Breast epithelium (tissue), 4 donors: Measurements from ENCODE around the gene GSG1. TPM values are rescaled to one million over a fixed set of nuclear protein-coding genes. Genes with fewer than 3 reads are reported as not detected.

ENCODE experiments used
- DNase-seq, 2 donors: peaks; one replicate each; pipeline ENCODE4 v3.0.0-alpha.2; 2019; ENCODE audit warnings: low spot score in 2 of 2
- H3K27ac ChIP-seq, 2 donors: fragments of 200-600 bp; sonication (generic) in 1 of 2; one replicate each; pipeline ENCODE4 v1.5.1; 2016 to 2019; ENCODE audit warnings: mild to moderate bottlenecking in 1 of 2
- H3K27me3 ChIP-seq, 2 donors: fragments of 200-600 bp; sonication (generic) in 1 of 2; one replicate each; pipeline versions ENCODE4 v1.5.1 to v1.6.0; 2017 to 2019; ENCODE audit warnings: control low read depth in 1 of 2, mild to moderate bottlenecking in 1 of 2
- H3K36me3 ChIP-seq: fragments of 200-600 bp; one replicate; pipeline ENCODE4 v1.5.1; 2019
- H3K4me1 ChIP-seq, 2 donors: fragments of 200-600 bp; sonication (generic); one replicate each; pipeline ENCODE4 v1.5.1; 2016 to 2019; ENCODE audit warnings: control low read depth in 1 of 2
- H3K4me3 ChIP-seq, 3 donors: fragments of 200-600 bp; sonication (generic); 1 replicate in 2 of 3; 2 replicates in 1 of 3; pipeline ENCODE4 v1.5.1; 2016 to 2019; ENCODE audit warnings: mild to moderate bottlenecking in 3 of 3, moderate library complexity in 2 of 3
- H3K9me3 ChIP-seq, 2 donors: fragments of 200-600 bp; sonication (generic) in 1 of 2; one replicate each; pipeline ENCODE4 v1.5.1; 2016 to 2019; ENCODE audit warnings: control low read depth in 1 of 2
- POLR2A ChIP-seq: fragments of 450-650 bp; IDR thresholded peaks from one replicate; pipeline ENCODE4 v1.6.1; 2016; ENCODE audit warnings: antibody characterized with exemption, mild to moderate bottlenecking, moderate library complexity
- POLR2AphosphoS5 ChIP-seq, 3 donors: sonication (generic); formaldehyde crosslinking; IDR thresholded peaks; one replicate each; pipeline ENCODE4 v1.6.1; 2017; ENCODE audit warnings: antibody characterized with exemption in 3 of 3
- intact Hi-C: fragments of 100-400 bp; cut with DNase I; formaldehyde crosslinking; loops from one replicate; pipeline ENCODE4 v1.15.1; 2023; ENCODE audit warnings: low total_unique reads
- total RNA-seq, 3 donors: library from RNA; depleted of rRNA; stranded (reverse); fragments of >200 nt; gene quantifications; one replicate each; pipeline ENCODE4 v1.1.0, GENCODE V29; 2016
- TF ChIP-seq, protein P1 (sequence below), 3 donors: fragments of 450-650 bp; IDR thresholded peaks; one replicate each; pipeline ENCODE4 v1.5.1; 2016 to 2017; ENCODE audit warnings: antibody characterized with exemption in 3 of 3, mild to moderate bottlenecking in 3 of 3, moderate library complexity in 3 of 3

Gene GSG1
- total RNA-seq, 3 donors from 2014 or later = not detected

DNA sequence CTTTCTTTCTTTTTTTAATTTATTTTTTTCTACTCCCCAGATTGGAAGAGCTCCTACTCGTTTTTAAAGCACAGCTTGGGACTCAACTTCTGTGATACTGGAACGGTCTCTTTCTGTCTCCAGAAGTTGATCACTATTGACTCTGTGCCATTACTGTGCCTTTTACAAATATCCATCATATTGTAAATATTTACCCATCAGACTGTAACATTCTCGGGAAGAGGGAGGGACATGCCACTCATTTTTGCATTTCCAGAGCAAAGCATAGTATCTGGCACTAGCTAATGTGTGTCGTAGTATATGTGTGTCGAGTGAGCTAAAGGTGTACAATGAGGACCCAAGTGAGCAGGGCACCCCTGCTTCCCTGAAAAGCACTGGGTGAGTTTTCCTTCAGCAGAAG lies 24.0 kb upstream of the GSG1 start:
- Histone ChIP-seq H3K27me3 (no peaks in the 10 kb centered on the region), H3K36me3 (no peaks in the 10 kb centered on the region), H3K27ac (peak overlapping the region; percentile 41 to 45), H3K4me1 (no peaks in the 10 kb centered on the region), H3K9me3 (no peaks in the 10 kb centered on the region), H3K4me3 (no peak overlapping the region)
- DNase-seq = no peak
- intact Hi-C loops = no loop called here
- TF ChIP-seq, protein P1, sequence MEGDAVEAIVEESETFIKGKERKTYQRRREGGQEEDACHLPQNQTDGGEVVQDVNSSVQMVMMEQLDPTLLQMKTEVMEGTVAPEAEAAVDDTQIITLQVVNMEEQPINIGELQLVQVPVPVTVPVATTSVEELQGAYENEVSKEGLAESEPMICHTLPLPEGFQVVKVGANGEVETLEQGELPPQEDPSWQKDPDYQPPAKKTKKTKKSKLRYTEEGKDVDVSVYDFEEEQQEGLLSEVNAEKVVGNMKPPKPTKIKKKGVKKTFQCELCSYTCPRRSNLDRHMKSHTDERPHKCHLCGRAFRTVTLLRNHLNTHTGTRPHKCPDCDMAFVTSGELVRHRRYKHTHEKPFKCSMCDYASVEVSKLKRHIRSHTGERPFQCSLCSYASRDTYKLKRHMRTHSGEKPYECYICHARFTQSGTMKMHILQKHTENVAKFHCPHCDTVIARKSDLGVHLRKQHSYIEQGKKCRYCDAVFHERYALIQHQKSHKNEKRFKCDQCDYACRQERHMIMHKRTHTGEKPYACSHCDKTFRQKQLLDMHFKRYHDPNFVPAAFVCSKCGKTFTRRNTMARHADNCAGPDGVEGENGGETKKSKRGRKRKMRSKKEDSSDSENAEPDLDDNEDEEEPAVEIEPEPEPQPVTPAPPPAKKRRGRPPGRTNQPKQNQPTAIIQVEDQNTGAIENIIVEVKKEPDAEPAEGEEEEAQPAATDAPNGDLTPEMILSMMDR (IDR thresholded peaks at IDR 0.05) = no peak
- TF ChIP-seq POLR2AphosphoS5 (IDR thresholded peaks at IDR 0.05) (no peak), POLR2A (no peak)

DNA sequence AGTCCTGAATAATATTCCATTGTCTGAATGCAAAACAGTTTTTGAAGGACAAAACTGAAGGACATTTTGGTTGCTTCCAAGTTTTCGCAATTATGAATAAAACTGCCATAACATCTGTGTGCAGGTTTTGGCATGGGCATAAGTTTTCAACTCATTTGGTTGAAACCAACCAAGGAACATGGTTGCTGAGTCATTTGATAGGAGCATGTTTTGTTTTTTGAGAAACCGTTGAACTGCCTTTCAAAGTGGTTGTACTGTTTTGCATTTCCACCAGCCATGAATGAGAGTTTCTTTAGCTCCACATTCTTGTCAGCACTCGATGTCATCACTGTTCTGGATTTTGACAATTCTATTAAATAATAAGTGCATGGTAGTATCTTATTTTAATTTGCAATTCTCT lies 23.0 kb upstream of the GSG1 start:
- TF ChIP-seq, protein P1 (IDR thresholded peaks at IDR 0.05) = no peak
- TF ChIP-seq POLR2A (no peak), POLR2AphosphoS5 (IDR thresholded peaks at IDR 0.05) (no peak)
- no peaks in the 10 kb centered on the region for H3K36me3 ChIP-seq
- H3K9me3 ChIP-seq = no peaks in the 10 kb centered on the region
- no peak overlapping the region for H3K27ac ChIP-seq
- no peak overlapping the region for H3K4me3 ChIP-seq
- H3K4me1 ChIP-seq = no peaks in the 10 kb centered on the region
- no peak for DNase-seq
- no peaks in the 10 kb centered on the region for H3K27me3 ChIP-seq
- intact Hi-C loops = no loop called here

DNA sequence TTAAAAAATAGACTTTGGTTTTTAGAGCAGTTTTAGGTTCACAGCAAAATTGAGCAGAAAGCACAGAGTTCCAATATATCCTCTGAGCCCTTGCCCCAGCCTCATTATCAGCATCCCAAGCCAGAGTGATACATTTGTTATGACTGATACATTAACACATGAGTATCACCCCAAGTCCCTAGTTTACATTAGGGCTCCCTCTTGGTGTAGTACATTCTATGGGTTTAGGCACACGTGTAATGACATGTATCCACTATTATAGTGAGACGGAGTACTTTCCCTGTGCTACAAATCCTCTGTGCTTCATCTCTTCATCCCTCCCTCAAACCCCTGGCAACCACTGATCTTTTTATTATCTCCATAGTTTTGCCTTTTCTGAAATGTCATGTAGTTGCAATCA lies 22.5 kb upstream of the GSG1 start:
- TF ChIP-seq POLR2AphosphoS5 (IDR thresholded peaks at IDR 0.05) (no peak), POLR2A (no peak)
- TF ChIP-seq, protein P1 (IDR thresholded peaks at IDR 0.05) = no peak
- Histone ChIP-seq H3K4me1 (no peaks in the 10 kb centered on the region), H3K36me3 (no peaks in the 10 kb centered on the region), H3K4me3 (no peak overlapping the region), H3K27me3 (no peaks in the 10 kb centered on the region), H3K27ac (no peak overlapping the region), H3K9me3 (no peaks in the 10 kb centered on the region)
- intact Hi-C loops = no loop called here
- no peak for DNase-seq

DNA sequence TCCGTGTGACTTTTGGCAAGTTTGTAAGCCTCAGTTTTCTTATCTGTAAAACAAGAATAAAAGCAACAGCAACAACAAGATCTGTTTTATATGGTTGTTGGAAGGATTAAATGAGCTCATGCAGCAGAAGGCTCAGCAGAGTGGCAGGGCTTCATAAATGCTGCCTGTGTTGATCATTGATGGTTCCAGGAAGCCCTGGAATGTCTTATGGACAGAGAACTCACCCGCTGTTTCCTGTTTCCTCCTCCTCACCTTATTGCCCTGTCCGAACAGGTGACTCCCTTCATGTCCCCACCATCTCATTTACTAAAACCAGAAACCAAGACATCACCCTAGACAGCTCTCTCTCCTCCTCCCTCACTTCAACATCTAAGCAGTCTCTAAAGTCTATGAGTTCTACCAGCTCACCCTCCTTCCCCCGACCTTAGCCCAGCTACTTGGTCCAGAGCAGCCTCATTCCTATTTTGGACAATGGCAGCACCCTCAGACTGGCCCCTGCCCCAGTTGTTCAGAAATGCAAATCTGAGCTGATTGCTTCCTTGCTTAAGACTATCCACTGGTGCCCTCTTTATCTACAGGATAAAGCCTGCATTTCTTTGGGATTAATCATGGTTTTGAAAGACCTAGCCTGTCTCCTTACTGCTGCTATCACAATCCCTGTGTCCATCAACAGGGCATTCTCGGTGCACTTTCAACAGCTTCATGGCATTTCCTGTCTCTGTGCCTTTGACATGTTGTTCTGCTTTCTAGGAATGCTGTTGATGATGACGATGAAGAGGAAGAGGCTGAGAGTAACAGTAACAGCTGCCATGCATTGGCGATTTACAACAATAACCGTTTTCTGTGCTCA lies 21.4 kb upstream of the GSG1 start:
- Histone ChIP-seq H3K27me3 (no peaks in the 10 kb centered on the region), H3K4me1 (no peaks in the 10 kb centered on the region), H3K4me3 (no peak overlapping the region), H3K36me3 (no peaks in the 10 kb centered on the region), H3K27ac (no peak overlapping the region), H3K9me3 (no peaks in the 10 kb centered on the region)
- no peak for DNase-seq
- intact Hi-C loops = no loop called here
- TF ChIP-seq, protein P1 (IDR thresholded peaks at IDR 0.05) = no peak
- no peak for TF ChIP-seq POLR2AphosphoS5 (IDR thresholded peaks at IDR 0.05)

DNA sequence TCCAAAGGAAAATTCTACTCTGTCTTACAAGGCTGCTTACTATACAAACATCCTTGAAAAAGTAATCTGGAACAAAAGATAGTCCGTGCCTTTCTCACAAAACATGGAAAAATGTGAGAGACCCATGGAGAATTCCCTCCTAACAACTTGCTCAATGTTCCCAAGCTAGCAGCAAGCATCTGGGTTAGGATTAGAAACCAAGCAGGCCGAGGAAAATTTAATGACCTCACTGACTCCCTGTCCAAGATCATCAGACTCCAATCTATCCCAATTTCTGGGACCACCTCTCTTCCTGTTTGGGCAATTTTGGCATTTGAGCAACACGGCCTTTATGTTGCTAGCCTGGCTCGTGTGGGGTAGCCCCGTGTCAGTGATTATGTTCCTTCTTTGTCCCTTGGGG lies 18.1 kb upstream of the GSG1 start:
- Histone ChIP-seq H3K27ac (no peak overlapping the region), H3K4me1 (no peaks in the 10 kb centered on the region), H3K4me3 (no peak overlapping the region), H3K9me3 (no peaks in the 10 kb centered on the region), H3K36me3 (no peaks in the 10 kb centered on the region), H3K27me3 (no peaks in the 10 kb centered on the region)
- DNase-seq = no peak
- TF ChIP-seq POLR2A (no peak), POLR2AphosphoS5 (IDR thresholded peaks at IDR 0.05) (no peak)
- TF ChIP-seq, protein P1 (IDR thresholded peaks at IDR 0.05) = no peak
- intact Hi-C loops = no loop called here
